Tibial nerve (tissue), 4 donors: ENCODE measurements around the gene SLU7. TPM values are rescaled to one million over a fixed set of nuclear protein-coding genes. Genes with fewer than 3 reads are reported as not detected.

Experiments used
- DNase-seq, 2 donors: peaks; one replicate each; pipeline ENCODE4 v3.0.0-alpha.2; 2019; ENCODE audit warnings: low spot score in 2 of 2
- H3K27ac ChIP-seq, 4 donors: fragments of 200-600 bp; sonication (generic) in 3 of 4; one replicate each; pipeline ENCODE4 v1.5.1; 2017 to 2019; ENCODE audit warnings: mild to moderate bottlenecking in 1 of 4
- H3K27me3 ChIP-seq, 2 donors: fragments of 200-600 bp; sonication (generic) in 1 of 2; one replicate each; pipeline versions ENCODE4 v1.5.1 to v1.6.0; 2017 to 2019
- H3K36me3 ChIP-seq, 3 donors: fragments of 200-600 bp; sonication (generic); one replicate each; pipeline ENCODE4 v1.5.1; 2018 to 2019
- H3K4me1 ChIP-seq, 4 donors: fragments of 200-600 bp; sonication (generic) in 3 of 4; one replicate each; pipeline ENCODE4 v1.5.1; 2017 to 2019
- H3K4me3 ChIP-seq, 4 donors: fragments of 200-600 bp; sonication (generic) in 3 of 4; one replicate each; pipeline ENCODE4 v1.5.1; 2017 to 2019; ENCODE audit warnings: mild to moderate bottlenecking in 1 of 4, moderate library complexity in 1 of 4
- H3K9me3 ChIP-seq, 4 donors: fragments of 200-600 bp; sonication (generic) in 3 of 4; one replicate each; pipeline ENCODE4 v1.5.1; 2017 to 2019
- EP300 ChIP-seq, 2 donors: sonication (generic); formaldehyde crosslinking; IDR thresholded peaks; one replicate each; pipeline ENCODE4 v1.6.1; 2017; ENCODE audit warnings: antibody characterized with exemption in 2 of 2, mild to moderate bottlenecking in 1 of 2
- POLR2A ChIP-seq, 2 donors: fragments of 450-650 bp; IDR thresholded peaks; one replicate each; pipeline ENCODE4 v1.6.1; 2017; ENCODE audit warnings: antibody characterized with exemption in 2 of 2, mild to moderate bottlenecking in 2 of 2, moderate library complexity in 2 of 2
- WGBS, 2 donors: methylation state at CpG; one replicate each; pipeline ENCODE4 v1.1.5; 2018; 5-methylcytosine and 5-hydroxymethylcytosine counted together
- total RNA-seq, 4 donors: library from RNA; depleted of rRNA; stranded (reverse); fragments of >200 nt; gene quantifications; one replicate each; pipeline ENCODE4 v1.1.0, GENCODE V29; 2016
- TF ChIP-seq, protein P1 (sequence below), 5 experiments: fragments of 200-600 bp in 3 of 5; fragments of 450-650 bp in 2 of 5; sonication (generic) in 3 of 5; IDR thresholded peaks; one replicate each; pipeline ENCODE4 v1.5.1; 2016 to 2019; ENCODE audit warnings: antibody characterized with exemption in 5 of 5, mild to moderate bottlenecking in 3 of 5, moderate library complexity in 2 of 5

Gene SLU7
- total RNA-seq, 4 donors from 2014 or later = 68.2 to 76.8 (median 71.1) TPM

DNA sequence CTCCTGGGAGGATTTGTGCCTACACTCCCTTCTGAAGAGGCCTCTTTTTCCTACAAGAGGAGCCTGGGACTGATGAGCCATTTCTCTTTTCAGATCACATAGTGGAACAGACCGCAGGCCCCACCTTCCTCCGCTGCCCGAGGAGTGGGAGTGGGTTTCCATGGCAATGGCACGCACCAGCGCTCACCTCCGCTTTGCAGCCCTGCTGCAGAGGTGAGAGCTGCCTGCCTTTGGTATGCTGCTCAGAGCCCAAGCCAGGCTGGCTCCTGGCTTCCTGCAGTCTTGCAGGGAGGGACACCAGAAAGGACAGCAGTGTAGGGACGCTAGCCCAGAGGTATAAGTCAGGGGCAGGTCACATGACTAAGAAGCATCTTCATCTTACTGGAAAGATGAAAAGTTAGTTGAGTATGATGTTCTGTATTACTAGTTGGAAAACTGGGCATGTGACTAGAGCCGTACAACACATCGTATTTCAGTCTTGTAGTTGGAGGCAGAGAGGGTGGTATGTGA lies 15.2 kb upstream of the SLU7 start:
- H3K9me3 ChIP-seq = no peaks in the 10 kb centered on the region
- peaks cover 0 to 7% (median 3%) of the 10 kb centered on the region in 4 donors for H3K4me1 ChIP-seq
- no peak overlapping the region for H3K4me3 ChIP-seq
- no peaks in the 10 kb centered on the region for H3K27me3 ChIP-seq
- WGBS, 2 donors = 59 to 74% methylated on average over 9 of the region's 9 CpGs
- TF ChIP-seq POLR2A (IDR thresholded peaks at IDR 0.05) (no peak), EP300 (IDR thresholded peaks at IDR 0.05) (no peak)
- TF ChIP-seq, protein P1, sequence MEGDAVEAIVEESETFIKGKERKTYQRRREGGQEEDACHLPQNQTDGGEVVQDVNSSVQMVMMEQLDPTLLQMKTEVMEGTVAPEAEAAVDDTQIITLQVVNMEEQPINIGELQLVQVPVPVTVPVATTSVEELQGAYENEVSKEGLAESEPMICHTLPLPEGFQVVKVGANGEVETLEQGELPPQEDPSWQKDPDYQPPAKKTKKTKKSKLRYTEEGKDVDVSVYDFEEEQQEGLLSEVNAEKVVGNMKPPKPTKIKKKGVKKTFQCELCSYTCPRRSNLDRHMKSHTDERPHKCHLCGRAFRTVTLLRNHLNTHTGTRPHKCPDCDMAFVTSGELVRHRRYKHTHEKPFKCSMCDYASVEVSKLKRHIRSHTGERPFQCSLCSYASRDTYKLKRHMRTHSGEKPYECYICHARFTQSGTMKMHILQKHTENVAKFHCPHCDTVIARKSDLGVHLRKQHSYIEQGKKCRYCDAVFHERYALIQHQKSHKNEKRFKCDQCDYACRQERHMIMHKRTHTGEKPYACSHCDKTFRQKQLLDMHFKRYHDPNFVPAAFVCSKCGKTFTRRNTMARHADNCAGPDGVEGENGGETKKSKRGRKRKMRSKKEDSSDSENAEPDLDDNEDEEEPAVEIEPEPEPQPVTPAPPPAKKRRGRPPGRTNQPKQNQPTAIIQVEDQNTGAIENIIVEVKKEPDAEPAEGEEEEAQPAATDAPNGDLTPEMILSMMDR (IDR thresholded peaks at IDR 0.05) = no peak
- DNase-seq = no peak
- no peaks in the 10 kb centered on the region for H3K36me3 ChIP-seq
- H3K27ac ChIP-seq = no peak overlapping the region

GRCh38 chr5:160432787-160433186 lies 13.9 kb upstream of the SLU7 start:
- Histone ChIP-seq H3K36me3 (no peaks in the 10 kb centered on the region), H3K4me3 (no peak overlapping the region), H3K27me3 (no peaks in the 10 kb centered on the region), H3K9me3 (no peaks in the 10 kb centered on the region), H3K27ac (no peak overlapping the region), H3K4me1 (no peaks in the 10 kb centered on the region)
- DNase-seq = no peak
- TF ChIP-seq EP300 (IDR thresholded peaks at IDR 0.05) (no peak), POLR2A (IDR thresholded peaks at IDR 0.05) (no peak)
- TF ChIP-seq, protein P1 (IDR thresholded peaks at IDR 0.05) = no peak
- WGBS, 2 donors = 83 to 84% methylated on average over 7 of the region's 7 CpGs

DNA sequence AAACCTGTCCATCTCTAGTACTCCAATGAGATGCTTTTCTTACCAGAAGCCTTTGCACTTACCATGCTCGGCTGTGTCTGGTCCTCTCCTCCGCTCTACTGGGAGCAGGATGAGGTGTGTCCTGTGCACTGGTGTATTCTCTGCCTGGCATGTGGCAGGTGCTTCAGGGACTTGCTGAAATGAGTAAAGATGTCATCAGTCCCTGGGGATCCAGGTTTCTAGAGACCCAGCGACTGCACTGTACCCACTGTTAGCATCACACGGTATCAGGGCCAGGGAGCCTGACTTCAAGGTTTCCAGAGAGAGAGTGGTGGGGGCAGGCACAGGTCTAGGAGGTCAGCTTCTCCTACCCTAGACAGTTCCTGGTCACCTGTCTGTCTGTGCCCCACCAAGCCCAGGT lies 13.3 kb upstream of the SLU7 start:
- no peak for TF ChIP-seq POLR2A (IDR thresholded peaks at IDR 0.05)
- no peak for TF ChIP-seq EP300 (IDR thresholded peaks at IDR 0.05)
- no peaks in the 10 kb centered on the region for H3K4me1 ChIP-seq
- no peaks in the 10 kb centered on the region for H3K27me3 ChIP-seq
- H3K27ac ChIP-seq = no peak overlapping the region
- H3K36me3 ChIP-seq = no peaks in the 10 kb centered on the region
- H3K4me3 ChIP-seq = no peak overlapping the region
- 94 to 100% methylated on average over 4 of the region's 4 CpGs for WGBS, 2 donors
- no peak for DNase-seq
- no peaks in the 10 kb centered on the region for H3K9me3 ChIP-seq

GRCh38 chr5:160427607-160428006 lies 8.7 kb upstream of the SLU7 start:
- H3K36me3 ChIP-seq = no peaks in the 10 kb centered on the region
- DNase-seq = no peak
- TF ChIP-seq, protein P1 (IDR thresholded peaks at IDR 0.05) = no peak
- TF ChIP-seq POLR2A (IDR thresholded peaks at IDR 0.05) (no peak), EP300 (IDR thresholded peaks at IDR 0.05) (no peak)
- no peaks in the 10 kb centered on the region for H3K27me3 ChIP-seq
- H3K4me1 ChIP-seq = peaks cover 0 to 1% (median 0%) of the 10 kb centered on the region in 4 donors
- WGBS, 2 donors = 95 to 98% methylated on average over 4 of the region's 4 CpGs
- no peaks in the 10 kb centered on the region for H3K9me3 ChIP-seq
- H3K4me3 ChIP-seq = no peak overlapping the region
- H3K27ac ChIP-seq = no peak overlapping the region

GRCh38 chr5:160423099-160423498 lies 4.2 kb upstream of the SLU7 start:
- 40 to 44% methylated on average over 2 of the region's 2 CpGs for WGBS, 2 donors
- Histone ChIP-seq H3K27ac (no peak overlapping the region), H3K36me3 (no peaks in the 10 kb centered on the region), H3K9me3 (no peaks in the 10 kb centered on the region), H3K4me3 (no peak overlapping the region), H3K4me1 (peaks cover 0 to 24% (median 12%) of the 10 kb centered on the region in 4 donors), H3K27me3 (no peaks in the 10 kb centered on the region)
- TF ChIP-seq POLR2A (IDR thresholded peaks at IDR 0.05) = no peak
- no peak for TF ChIP-seq EP300 (IDR thresholded peaks at IDR 0.05)
- TF ChIP-seq, protein P1 (IDR thresholded peaks at IDR 0.05) = no peak
- no peak for DNase-seq
